ENCODE data around the gene TMEM50B.

- TF ChIP-seq CTCF (IDR thresholded peaks at IDR 0.05): no peak
- no peak for TF ChIP-seq RAD21 (conservative IDR thresholded peaks at IDR 0.05 in 1 of 2, IDR thresholded peaks at IDR 0.05 in 1 of 2)
- no peak for TF ChIP-seq ESRRA (IDR thresholded peaks at IDR 0.05; ENCODE audit: borderline replicate concordance, low read length)
- no peak for TF ChIP-seq ZSCAN20 (CRISPR knock-in tag; IDR thresholded peaks at IDR 0.05)
Measured at GRCh38 chr21:33419538-33420123, 60.1 kb downstream of the TMEM50B start.

All from A549 (cell line).